Heart left ventricle (tissue), 16 donors: ENCODE measurements around the gene ZNF618. TPM values are rescaled to one million over a fixed set of nuclear protein-coding genes. Genes with fewer than 3 reads are reported as not detected.

Experiments
- ATAC-seq, 4 donors: fragments of 200-7000 bp; cut with Tn5 transposase; one replicate each; pipeline ENCODE4 v1.9.1; 2020 to 2022; ENCODE audit warnings: moderate library complexity in 4 of 4, mild to moderate bottlenecking in 3 of 4, moderate number of reproducible peaks in 1 of 4
- DNase-seq, 5 donors: peaks; one replicate each; pipeline ENCODE4 v3.0.0-alpha.2; 2020
- H3K27ac ChIP-seq, 12 donors: fragments of 200-600 bp; sonication (generic) in 4 of 12; one replicate each; pipeline versions ENCODE4 v1.5.0 to v1.8.0; 2016 to 2022; ENCODE audit warnings: mild to moderate bottlenecking in 2 of 12
- H3K27me3 ChIP-seq, 9 donors: fragments of 200-600 bp; sonication (generic) in 2 of 9; one replicate each; pipeline versions ENCODE4 v1.5.1 to v1.8.0; 2016 to 2022; ENCODE audit warnings: mild to moderate bottlenecking in 3 of 9
- H3K36me3 ChIP-seq, 9 donors: fragments of 200-600 bp; sonication (generic) in 2 of 9; one replicate each; pipeline versions ENCODE4 v1.5.0 to v1.8.0; 2018 to 2022; ENCODE audit warnings: mild to moderate bottlenecking in 2 of 9
- H3K4me1 ChIP-seq, 12 donors: fragments of 200-600 bp; sonication (generic) in 4 of 12; one replicate each; pipeline versions ENCODE4 v1.5.0 to v1.8.0; 2016 to 2022; ENCODE audit warnings: mild to moderate bottlenecking in 3 of 12
- H3K4me3 ChIP-seq, 12 donors: fragments of 200-600 bp; sonication (generic) in 4 of 12; one replicate each; pipeline versions ENCODE4 v1.5.0 to v1.8.0; 2017 to 2022; ENCODE audit warnings: mild to moderate bottlenecking in 9 of 12, moderate library complexity in 4 of 12
- H3K9me3 ChIP-seq, 12 donors: fragments of 200-600 bp; sonication (generic) in 4 of 12; one replicate each; pipeline versions ENCODE4 v1.5.0 to v1.8.0; 2016 to 2022; ENCODE audit warnings: mild to moderate bottlenecking in 1 of 12
- CTCF ChIP-seq, 12 donors: fragments of 200-600 bp; sonication (generic) in 4 of 12; IDR thresholded peaks; one replicate each; pipeline versions ENCODE4 v1.5.0 to v1.8.0; 2018 to 2022; ENCODE audit warnings: antibody characterized with exemption in 12 of 12, mild to moderate bottlenecking in 5 of 12
- POLR2A ChIP-seq, 2 donors: fragments of 450-650 bp; IDR thresholded peaks; one replicate each; pipeline ENCODE4 v1.6.1; 2017; ENCODE audit warnings: antibody characterized with exemption in 2 of 2, mild to moderate bottlenecking in 2 of 2, moderate library complexity in 2 of 2
- WGBS, 4 donors: extraction: QIAGEN DNeasy Blood & Tissue Kit in 2 of 4; methylation state at CpG; one replicate each; pipeline versions ENCODE4 v1.1.5 to v1.1.7; 2013 to 2018; 5-methylcytosine and 5-hydroxymethylcytosine counted together
- intact Hi-C, 10 donors: fragments of 100-400 bp; cut with DNase I; formaldehyde crosslinking; loops; one replicate each; pipeline versions ENCODE4 v1.11.1 to v1.14.2; 2022
- polyA plus RNA-seq, 2 donors: library from polyadenylated mRNA; stranded (reverse); fragments of 200-250 nt; gene quantifications; one replicate each; pipeline ENCODE4 v1.2.3, GENCODE V29; 2013
- total RNA-seq, 9 donors: library from RNA; depleted of rRNA in 2 of 9; stranded (reverse); fragments of >200 nt in 2 of 9; fragmentation: NEBNext Ultra II Directional in 3 of 9; extraction: Animal tissue kit (Norgen Biotek cat#: 25700) in 3 of 9; gene quantifications; one replicate each; pipeline versions ENCODE4 v1.1.0 to v1.2.4, GENCODE V29; 2016 to 2023
- donor health status: ischemic (EF 13 %, LVEDD 7.1; RV severe dilation, severe dysfunction).
- donor health status: healthy with polysubstance abuse.
- donor health status: DM: no; HTN: yes; CAD: no.
- donor health status: DM: no; HTN: no; CAD: no.
- donor health status: ischemic (EF 25% LVEDD 6.9; RV normal size, moderate dysfunction).
- donor health status: ischemic (EF 25% LVEDD 5.7; RV mildly dilated, moderate dysfunction).
- donor health status: healthy.
- donor health status: DM: yes; HTN: yes; CAD: no.
- donor health status: ischemic (EF 35%, LVEDD 5.7; RV mildly dilated, moderate dysfunction).
- donor health status: nonischemic (EF 11% LVEDD 7.7; RV severe dilation, severe dysfunction).
- donor health status: DM: yes; HTN: yes; CAD: no.
- donor health status: PGD.
- donor health status: ischemic (EF 29% LVEDD 5.4; RV normal size, mild dysfunction).
- donor health status: nonischemic (EF 23%, LVEDD 6.1; RV moderate dilation, normal function).

ZNF618 gene
- total and polyA plus RNA-seq, 11 donors = 0.81 to 4.2 (median 1.7) TPM

GRCh38 chr9:114000063-114000454 is 124.0 kb downstream of the ZNF618 start:
- intact Hi-C loops = loop anchor here in 2 of 10 donors (5.0 to 10.0 kb wide), 2 partner anchors 65 to 123 kb away; partner anchors contain the start of gene ZNF618 (in 1 of the 2)
- TF ChIP-seq CTCF (IDR thresholded peaks at IDR 0.05) (no peak), POLR2A (IDR thresholded peaks at IDR 0.05) (no peak)
- ATAC-seq (no peak), DNase-seq (no peak)
- H3K27me3 ChIP-seq = no peaks in the 10 kb centered on the region
- peaks cover 0 to 6% (median 0%) of the 10 kb centered on the region in 9 donors for H3K36me3 ChIP-seq
- peaks cover 0 to 37% (median 19%) of the 10 kb centered on the region in 12 donors for H3K4me1 ChIP-seq
- 89 to 97% (median 91%) methylated on average over 13 of the region's 13 CpGs for WGBS, 4 donors
- no peak overlapping the region for H3K27ac ChIP-seq
- H3K4me3 ChIP-seq = no peak overlapping the region
- no peaks in the 10 kb centered on the region for H3K9me3 ChIP-seq

- no peak for ATAC-seq
- peak in 1 of 5 donors; percentile 5 for DNase-seq
- no peak overlapping the region for H3K27ac ChIP-seq
- TF ChIP-seq CTCF (IDR thresholded peaks at IDR 0.05) = no peak
- TF ChIP-seq POLR2A (IDR thresholded peaks at IDR 0.05) = no peak
- H3K4me3 ChIP-seq = no peak overlapping the region
- intact Hi-C loops = loop anchor here in 2 of 10 donors (5.0 to 10.0 kb wide), 2 partner anchors 64 to 124 kb away; partner anchors contain the start of gene ZNF618 (in 1 of the 2)
- peaks cover 0 to 6% (median 0%) of the 10 kb centered on the region in 9 donors for H3K36me3 ChIP-seq
- H3K9me3 ChIP-seq = no peaks in the 10 kb centered on the region
- WGBS, 4 donors = 90 to 98% (median 97%) methylated on average over 8 of the region's 8 CpGs
- no peaks in the 10 kb centered on the region for H3K27me3 ChIP-seq
- H3K4me1 ChIP-seq = peaks cover 0 to 36% (median 18%) of the 10 kb centered on the region in 12 donors
Measured at GRCh38 chr9:114000671-114001409, 124.7 kb downstream of the ZNF618 start.

- Histone ChIP-seq H3K4me3 (no peak overlapping the region), H3K9me3 (peaks cover 0 to 2% (median 0%) of the 10 kb centered on the region in 12 donors), H3K27ac (no peak overlapping the region), H3K4me1 (peaks cover 0 to 36% (median 18%) of the 10 kb centered on the region in 12 donors), H3K27me3 (no peaks in the 10 kb centered on the region), H3K36me3 (peaks cover 0 to 6% (median 0%) of the 10 kb centered on the region in 9 donors)
- no peak for DNase-seq
- TF ChIP-seq POLR2A (IDR thresholded peaks at IDR 0.05) (no peak), CTCF (IDR thresholded peaks at IDR 0.05) (no peak)
- intact Hi-C loops = loop anchor here in 2 of 10 donors (5.0 to 10.0 kb wide), 2 partner anchors 63 to 124 kb away; partner anchors contain the start of gene ZNF618 (in 1 of the 2)
- no peak for ATAC-seq
- 60 to 65% (median 65%) methylated on average over 3 of the region's 3 CpGs for WGBS, 4 donors
Measured at GRCh38 chr9:114001410-114001685, 125.2 kb downstream of the ZNF618 start.

- H3K27me3 ChIP-seq = no peaks in the 10 kb centered on the region
- peaks cover 0 to 36% (median 18%) of the 10 kb centered on the region in 12 donors for H3K4me1 ChIP-seq
- peaks cover 0 to 4% (median 0%) of the 10 kb centered on the region in 12 donors for H3K9me3 ChIP-seq
- intact Hi-C loops = loop anchor here in 2 of 10 donors (5.0 to 10.0 kb wide), 2 partner anchors 63 to 125 kb away; partner anchors contain the start of gene ZNF618 (in 1 of the 2)
- ATAC-seq = no peak
- peaks cover 0 to 8% (median 0%) of the 10 kb centered on the region in 9 donors for H3K36me3 ChIP-seq
- TF ChIP-seq POLR2A (IDR thresholded peaks at IDR 0.05) = no peak
- no peak overlapping the region for H3K27ac ChIP-seq
- no peak overlapping the region for H3K4me3 ChIP-seq
- DNase-seq = peak in 1 of 5 donors; percentile 12
- 89 to 96% (median 91%) methylated on average over 11 to 12 of the region's 12 CpGs for WGBS, 4 donors
Measured at GRCh38 chr9:114001794-114002261, 125.7 kb downstream of the ZNF618 start.
